Measurements from ENCODE around the gene PLBD2.

The PLBD2 gene

DNA sequence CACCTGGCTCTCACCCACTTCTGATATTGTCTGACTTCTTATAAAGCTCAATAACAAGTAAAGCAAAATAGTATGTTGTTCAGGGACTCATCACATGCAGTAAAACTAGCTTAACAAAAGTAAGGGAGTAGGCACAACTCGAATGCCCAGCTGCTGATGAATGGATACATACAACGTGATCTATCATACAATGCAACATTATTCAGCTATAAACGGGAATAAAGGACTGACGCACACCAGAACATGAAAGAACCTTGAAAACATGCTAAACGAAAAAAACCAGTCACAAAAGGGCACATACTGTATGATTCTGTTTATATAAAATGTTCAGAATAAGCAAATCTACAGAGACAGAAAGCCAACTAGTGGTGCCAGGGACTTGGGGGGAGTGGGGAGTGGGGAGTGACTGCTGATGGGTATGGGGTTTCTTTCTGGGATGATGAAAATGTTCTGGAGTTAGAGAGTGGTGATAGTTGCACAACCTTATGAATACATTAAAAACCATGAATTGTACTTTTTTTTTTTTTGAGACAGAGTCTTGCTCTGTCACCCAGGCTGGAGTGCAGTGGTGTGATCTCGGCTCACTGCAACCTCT, 11.1 kb downstream of the PLBD2 start:
- DNase-seq (ENCODE audit: low read depth), result no peak

DNA sequence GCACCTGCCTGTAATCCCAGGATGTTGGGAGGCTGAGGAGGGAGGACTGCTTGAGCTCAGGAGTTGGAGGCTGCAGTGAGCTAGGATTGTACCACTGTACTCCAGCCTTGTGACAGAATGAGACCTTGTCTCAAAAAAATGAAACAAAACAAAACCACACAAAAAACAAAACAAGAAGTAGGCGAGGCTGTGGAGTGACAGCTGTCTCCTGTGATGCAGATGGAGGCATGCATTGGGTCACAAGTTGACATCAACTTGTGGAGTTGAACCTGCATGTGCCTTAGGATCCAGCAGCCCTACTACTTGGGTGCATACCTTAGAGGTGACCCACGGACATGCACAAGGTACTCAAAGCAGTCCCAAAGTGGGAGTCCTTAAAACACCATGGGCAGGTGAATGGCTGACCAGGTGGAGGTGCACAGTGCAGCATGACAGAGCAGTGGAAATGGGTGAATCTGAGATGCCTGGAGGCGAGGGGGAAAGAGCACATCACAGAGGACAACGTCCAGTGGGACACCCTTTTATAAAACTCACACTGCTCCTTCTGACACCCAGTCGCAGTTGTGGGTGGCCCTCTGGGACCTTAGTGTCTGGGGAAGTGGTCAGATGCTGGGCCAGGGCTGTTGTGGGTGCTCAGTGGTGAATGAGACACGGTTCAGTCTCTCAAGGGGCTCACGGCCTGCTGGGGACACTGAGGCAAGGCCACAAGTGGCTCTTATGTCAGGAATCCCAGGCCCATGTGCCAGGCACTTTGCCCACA, 12.7 kb downstream of the PLBD2 start:
- no peak for DNase-seq (ENCODE audit: low read depth)

DNA sequence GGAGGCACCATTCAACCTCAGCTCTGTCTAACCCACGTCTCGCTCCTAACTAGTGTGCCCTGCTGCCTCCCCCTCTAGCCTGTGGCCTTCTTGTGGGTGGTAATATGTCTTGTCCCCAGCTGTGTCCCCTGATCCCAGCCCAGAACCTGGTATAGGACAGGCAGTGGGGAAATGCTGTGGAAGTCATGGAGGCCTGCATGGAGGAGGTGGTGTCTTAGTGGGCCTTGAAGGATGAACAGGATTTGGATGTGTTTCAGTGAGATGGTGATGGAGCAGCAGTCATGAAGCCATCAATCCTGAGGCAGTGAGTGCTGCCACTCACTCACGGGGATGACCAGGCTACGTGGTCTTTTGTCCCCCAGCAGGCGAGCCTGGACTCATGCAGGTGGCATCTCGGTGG, 13.4 kb downstream of the PLBD2 start:
- DNase-seq (ENCODE audit: low read depth), result no peak

DNA sequence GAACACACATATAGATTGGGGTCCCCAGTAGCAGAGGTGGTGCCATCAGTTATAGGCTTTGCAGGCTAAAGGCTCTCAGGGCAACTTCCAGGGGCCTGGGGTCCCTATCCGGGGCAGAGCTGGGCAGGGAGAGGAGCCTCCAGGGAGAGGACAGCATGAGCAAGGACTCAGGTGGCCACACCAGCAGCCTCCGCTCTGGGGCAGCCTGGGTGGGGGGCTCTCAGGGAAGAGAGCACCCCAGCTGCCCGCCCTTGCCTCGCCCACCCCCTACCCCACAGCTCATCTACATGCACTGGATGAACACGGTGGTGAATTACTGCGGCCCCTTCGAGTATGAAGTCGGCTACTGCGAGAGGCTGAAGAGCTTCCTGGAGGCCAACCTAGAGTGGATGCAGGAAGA, 14.0 kb downstream of the PLBD2 start:
- DNase-seq (ENCODE audit: low read depth), result no peak

DNA sequence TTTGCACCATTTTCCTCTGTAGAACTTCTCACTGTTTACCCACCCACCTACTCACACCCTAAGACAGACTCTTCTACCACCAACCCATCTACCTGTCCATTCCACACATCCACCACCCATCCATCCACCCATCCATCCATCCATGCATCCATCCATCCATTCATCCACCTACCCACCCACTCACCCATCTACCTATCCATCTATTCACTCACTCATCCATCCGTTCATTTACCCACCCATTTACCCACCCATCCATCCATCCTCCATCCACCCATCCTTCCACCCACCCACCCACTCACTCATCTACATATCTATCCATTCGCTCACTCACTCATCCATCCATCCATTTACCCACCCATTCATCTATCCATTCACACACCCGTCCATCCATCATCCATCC, 15.1 kb downstream of the PLBD2 start:
- no peak for DNase-seq (ENCODE audit: low read depth)

DNA sequence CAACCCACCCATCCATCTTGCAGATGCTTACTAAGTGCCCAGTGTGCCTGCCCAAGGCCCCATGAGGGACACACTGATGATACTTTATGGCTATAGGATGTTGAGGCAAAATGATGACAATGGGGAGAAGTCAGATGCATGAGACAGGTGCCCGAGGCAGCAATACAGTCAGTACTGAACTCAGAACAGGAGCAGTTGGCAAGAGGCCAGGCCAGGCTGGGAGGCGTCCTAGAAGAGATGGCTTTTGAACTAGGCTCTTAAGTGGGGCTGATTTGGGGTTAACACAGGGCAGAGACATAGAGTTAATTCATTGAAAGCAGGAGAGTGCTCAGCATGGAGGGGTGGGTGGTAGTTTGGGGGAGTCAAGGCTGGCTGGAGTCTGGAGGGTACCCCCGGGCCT, 15.6 kb downstream of the PLBD2 start:
- no peak for DNase-seq (ENCODE audit: low read depth)

DNA sequence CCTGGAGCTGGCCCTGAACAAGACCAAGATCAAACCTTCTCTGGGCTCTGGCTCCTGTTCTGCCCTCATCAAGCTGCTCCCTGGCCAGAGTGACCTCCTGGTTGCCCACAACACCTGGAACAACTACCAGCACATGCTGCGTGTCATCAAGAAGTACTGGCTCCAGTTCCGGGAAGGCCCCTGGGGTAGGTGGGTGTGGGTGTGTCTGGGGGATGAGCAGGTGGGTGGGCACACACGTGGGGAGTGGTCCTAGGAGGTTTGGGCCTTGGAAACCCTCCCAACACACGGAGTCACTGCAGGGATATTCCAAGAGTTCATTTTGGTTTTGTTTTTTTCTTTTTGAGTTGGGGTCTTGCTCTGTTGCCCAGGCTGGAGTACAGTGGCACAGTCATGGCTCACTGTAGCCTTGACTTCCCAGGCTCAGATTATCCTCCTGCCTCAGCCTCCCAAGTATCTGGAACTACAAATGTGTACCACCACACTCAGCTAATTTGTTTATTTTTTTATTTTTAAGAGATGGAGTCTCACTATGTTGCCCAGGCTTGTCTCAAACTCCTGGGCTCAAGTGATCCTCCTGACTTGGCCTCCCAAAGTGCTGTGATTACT, 16.5 kb downstream of the PLBD2 start:
- DNase-seq (ENCODE audit: low read depth), result no peak

DNA sequence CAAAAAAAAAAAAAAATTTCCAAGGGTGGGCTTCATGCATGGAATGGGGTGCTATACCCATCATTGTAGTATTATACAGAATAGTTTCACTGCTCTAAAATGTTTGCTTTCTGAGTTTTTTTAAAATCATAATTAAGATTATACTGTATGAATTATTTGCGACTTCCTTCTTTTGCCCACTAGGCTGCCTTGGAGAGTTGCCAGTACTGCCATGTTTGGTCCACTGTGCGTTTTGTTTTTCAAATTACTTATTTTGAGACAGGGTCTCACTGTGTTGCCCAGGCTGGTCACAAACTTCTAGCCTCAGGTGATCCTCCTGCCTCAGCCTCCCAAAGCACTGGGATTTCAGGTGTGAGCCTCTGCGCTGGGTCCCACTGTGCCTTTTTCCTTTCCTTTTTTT, 19.9 kb downstream of the PLBD2 start:
- DNase-seq (ENCODE audit: low read depth), result no peak

DNA sequence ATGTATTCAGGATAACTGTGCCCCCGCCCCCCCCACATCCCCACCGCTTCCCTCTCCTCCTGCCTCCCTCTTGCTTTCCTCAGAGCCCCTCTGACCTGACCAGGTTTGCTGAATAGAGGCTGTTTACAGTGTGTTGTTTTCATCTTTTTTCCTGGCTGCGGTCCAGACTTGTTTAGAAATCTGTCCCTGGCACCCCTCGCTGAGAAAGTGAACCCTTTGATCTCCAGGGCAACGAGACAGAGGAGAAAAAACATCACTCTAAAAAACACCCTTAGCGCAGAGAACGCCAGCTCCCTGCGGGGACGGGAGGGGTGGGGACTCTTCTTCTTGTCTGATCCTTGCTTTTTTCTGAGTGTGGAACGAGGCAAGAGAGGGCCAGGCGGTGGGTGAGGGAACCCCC, 22.8 kb downstream of the PLBD2 start:
- no peak for DNase-seq (ENCODE audit: low read depth)

DNA sequence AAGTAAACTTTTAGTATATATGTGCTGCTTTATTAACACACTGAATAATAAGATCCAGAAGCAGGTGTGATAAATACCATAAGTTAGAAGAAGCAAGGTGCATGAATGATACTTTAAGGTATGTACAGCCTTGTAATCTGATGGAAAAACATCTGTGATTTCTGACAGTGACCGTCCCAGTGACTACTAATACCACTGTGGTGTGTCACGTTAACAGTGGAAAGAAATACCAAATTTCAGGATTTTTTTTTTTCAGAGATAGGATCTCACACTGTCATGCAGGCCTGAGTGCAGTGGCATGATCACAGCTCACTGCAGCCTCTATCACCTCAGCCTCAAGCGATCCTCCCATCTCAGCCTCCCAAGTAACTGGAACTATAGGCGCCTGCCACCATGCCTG, 23.8 kb downstream of the PLBD2 start:
- DNase-seq (ENCODE audit: low read depth), result no peak

DNA sequence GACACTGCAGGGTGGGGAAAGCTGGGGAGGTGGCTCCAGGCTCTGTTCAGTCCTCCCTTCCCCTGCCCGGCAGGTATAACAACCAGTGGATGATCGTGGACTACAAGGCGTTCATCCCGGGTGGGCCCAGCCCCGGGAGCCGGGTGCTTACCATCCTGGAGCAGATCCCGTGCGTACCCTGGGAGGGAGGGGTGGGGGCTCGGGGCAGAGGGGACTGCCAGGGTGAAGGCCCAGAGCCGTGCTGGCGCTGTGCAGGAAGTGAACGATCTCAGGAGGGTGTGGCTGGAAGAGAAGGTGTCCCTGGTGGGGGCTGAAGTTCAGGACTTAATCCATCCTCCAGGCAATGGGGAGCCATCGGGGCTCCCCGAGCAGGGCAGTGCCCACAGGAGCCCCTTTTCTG, 26.4 kb downstream of the PLBD2 start:
- DNase-seq (ENCODE audit: low read depth), result no peak

DNA sequence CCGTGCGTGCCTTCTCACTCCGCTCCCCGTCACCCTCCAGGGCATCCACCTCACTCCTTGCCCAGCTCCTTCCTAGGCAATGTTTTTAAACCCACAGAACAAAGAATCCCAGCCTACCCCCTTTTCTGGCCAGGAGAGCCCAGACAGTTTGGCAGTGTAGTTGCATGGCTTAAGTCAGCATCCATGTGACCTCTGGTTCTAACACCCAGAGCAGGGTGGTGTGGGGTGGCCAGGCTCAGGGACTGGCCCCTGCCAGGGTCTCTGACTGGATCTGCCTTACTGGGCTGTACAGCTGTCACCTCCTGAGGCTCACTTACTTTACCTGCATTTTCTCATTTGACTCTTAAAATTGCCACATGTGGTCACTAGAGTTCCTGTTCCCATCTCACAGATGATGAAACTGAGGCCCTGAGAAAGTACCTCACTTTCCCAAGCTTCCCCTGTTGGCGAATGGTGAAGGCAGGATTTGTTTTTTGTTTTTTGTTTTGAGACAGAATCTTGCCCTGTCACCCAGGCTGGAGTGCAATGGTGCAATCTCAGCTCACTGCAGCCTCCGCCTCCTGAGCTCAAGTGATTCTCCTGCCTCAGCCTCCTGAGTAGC, 27.0 kb downstream of the PLBD2 start:
- no peak for DNase-seq (ENCODE audit: low read depth)

DNA sequence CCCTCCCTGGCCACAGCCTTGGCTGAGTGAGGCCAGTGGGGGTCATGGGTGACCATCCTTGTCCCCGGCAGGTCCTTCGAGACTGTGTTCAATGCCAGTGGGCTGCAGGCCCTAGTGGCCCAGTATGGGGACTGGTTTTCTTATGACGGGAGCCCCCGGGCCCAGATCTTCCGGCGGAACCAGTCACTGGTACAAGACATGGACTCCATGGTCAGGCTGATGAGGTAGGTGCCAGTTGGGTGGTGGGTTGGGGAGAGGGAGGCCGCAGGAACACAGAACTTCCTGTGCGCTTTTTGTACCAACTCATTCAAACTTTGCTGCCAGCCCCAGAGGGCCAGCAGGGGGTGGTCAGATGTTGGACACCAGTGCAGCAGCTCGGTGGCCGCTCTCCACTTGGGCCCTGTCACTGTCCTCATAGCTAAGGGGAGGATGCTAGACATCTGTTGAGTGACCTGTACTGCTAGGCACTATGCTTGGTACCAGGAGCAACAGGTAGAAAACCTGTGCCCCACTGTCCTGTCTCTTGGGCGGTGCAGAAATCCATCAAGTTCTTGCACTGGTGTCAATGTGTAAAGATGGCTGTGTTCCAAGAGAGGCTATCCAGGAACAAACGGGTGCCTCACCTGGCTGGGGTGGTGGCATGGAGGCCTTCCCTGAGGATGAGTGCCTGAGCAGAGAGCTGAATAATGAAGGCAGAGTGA, 28.6 kb downstream of the PLBD2 start:
- no peak for DNase-seq (ENCODE audit: low read depth)

DNA sequence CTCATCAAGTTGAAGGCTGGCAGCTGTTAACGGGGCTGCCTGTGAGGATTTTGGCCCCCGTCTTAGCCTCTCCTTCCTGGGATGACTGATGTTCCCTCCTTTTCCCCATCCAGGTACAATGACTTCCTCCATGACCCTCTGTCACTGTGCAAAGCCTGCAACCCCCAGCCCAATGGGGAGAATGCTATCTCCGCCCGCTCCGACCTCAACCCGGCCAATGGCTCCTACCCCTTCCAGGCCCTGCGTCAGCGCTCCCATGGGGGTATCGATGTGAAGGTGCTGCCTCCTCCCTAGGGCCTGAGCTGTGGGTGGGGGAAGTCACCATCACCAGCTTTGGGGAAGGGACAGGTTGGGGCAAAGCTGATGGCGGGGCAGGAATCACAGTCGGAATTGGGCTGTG, 29.2 kb downstream of the PLBD2 start:
- no peak for DNase-seq (ENCODE audit: low read depth)

DNA sequence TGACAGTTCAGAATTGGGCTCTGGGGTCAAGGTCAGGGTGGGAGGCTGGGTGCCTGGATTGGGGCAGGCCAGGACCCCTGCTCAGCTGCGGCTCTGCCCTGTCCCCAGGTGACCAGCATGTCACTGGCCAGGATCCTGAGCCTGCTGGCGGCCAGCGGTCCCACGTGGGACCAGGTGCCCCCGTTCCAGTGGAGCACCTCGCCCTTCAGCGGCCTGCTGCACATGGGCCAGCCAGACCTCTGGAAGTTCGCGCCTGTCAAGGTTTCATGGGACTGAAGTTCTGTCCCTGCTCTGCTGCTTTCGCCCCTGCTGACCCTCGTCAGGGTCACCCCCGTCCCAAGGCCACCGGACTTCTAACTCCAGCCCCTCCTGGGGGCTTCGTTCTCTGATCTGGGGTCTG, 30.0 kb downstream of the PLBD2 start:
- DNase-seq (ENCODE audit: low read depth), result no peak

DNA sequence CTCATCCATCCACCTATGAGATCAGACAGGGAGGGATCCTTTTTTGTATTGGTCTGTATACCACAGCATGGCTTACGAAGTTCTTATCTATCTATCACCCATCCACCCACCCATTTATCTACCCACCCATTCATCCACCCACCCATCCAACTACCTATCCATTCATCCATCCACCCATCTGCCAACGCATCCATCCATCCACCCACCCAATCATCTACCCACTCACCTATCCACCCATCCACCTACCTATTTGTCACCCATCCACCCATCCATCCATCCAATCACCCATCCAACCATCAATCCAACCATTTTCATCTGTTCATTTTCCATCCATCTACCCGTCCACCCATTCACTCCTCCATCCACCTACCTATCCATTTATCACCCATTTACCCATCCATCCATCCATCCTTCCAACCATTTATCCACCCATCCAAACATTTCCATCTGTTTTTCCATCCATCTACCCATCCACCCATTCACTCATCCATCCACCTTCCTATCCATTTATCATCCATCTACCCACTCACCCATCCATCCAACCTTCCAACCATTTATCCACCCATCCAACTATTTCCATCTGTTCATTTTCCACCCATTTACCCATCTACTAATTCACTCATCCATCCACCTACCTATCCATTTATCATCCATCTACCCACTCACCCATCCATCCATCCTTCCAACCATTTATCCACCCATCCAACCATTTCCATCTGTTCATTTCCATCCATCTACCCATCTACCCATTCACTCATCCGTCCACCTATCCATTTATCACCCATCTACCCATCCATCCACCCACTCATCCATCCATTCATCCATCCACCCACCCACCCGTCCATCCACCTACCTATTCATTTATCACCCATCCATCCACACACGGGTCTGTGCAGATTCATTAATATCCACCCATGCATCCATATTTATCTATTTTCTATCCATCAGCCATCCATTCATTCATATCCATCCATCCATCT, 32.0 kb downstream of the PLBD2 start:
- no peak for DNase-seq (ENCODE audit: low read depth)

DNA sequence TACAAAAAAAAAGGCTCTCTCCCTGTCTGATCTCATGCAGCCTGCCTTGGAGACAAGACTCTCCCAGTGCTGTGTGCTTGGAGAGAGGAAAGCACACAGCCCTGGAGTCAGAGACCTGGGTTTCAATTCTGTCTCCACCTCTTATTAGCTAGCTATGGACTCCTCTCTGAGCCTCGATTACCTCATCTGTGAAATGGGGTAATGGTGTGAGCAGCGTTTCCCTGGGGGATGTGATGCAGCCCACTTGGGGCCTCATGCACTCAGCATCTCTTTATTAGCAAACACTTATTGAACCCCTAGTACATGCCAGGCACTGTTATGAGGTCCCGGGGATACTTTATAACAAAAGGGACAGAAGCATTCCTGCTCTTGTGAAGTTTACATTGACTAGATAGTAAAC, 32.8 kb downstream of the PLBD2 start:
- no peak for DNase-seq (ENCODE audit: low read depth)

DNA sequence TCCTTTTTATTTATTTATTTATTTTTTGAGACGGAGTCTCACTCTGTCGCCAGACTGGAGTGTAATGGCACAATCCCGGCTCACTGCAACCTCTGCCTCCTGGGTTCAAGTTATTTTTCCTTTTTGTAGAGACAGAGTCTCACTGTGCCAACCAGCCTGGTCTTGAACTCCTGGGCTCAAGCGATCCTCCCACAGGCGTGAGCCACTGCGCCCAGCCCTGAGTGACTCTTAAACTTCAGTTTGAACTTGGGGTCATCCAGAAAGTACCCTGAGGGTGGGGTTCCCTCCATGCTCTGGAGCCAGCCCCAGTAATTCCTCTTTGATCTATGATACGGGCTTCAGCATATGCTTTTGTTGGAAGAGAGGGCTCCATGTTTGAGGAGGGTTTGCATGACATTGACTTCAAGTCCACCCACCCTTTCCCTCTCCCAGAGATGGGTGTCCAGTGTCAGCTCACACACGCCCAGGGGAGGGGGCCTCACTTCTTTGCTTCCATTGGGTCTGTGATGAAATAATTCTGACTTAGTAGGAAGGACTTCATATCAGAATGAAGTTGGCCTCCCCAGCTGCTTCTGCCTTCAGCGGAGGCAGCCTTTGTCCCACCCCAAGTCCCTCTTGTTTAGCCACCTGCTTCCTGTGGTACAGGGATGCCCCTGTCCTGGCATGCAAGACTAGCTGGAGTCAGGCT, 33.4 kb downstream of the PLBD2 start:
- DNase-seq (ENCODE audit: low read depth), result no peak

DNA sequence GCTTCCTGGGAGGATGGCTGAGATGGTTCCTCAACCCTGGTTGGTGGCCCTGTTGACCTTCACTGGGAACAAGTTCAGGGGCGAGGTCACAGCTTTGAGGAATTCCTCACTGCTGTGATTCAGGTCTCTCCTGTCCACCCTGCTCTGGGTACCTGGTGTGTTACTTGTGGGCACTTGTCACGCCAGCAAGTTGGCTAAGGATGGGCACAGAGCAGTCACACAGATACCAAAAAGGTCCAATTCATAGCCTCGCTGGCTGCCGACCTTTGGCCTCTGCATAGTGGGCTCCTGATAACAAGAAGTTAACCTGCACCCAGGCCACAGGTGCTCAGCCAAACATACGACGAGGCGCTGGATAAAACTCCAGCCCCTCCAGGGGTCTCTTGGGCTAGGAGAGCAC, 34.1 kb downstream of the PLBD2 start:
- DNase-seq (ENCODE audit: low read depth), result no peak

DNA sequence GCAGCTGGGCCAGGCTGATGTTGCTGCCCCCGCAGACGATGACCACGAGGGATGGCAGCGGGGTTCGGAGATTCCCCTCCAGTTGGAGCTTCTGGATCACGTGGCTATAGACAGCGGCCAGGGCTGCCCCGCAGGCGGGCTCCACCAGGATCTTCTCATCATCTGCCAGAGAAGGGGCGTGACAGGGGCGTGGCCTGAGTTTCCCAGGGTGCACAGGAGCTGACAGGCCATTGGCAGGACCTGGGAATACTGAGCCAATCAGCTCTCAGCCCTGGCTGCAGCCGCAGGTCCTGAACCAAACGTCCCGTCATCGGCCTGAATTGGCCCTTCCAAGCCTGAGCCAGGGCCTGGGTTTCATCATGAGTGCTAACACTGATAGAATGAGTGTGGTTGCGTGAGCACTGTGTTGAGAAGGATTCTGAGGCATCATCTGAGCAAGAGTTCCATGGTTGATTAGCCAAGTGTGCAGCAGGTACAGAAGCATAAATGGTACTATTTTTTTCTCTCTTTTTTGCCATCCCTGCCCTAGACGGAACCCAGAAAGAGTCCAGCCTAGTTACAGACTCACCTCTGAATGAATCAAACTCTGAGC, 34.7 kb downstream of the PLBD2 start:
- no peak for DNase-seq (ENCODE audit: low read depth)

Measured in T follicular helper cell (primary cell).